ENCODE results near the gene PLEKHG4B. TPM values are rescaled to one million over a fixed set of nuclear protein-coding genes. Genes with fewer than 3 reads are reported as not detected.

The PLEKHG4B gene
- polyA plus RNA-seq, 1 donor (not counting 4 experiments of a cell fraction or from before 2014, with no cell fraction given): not detected

DNA sequence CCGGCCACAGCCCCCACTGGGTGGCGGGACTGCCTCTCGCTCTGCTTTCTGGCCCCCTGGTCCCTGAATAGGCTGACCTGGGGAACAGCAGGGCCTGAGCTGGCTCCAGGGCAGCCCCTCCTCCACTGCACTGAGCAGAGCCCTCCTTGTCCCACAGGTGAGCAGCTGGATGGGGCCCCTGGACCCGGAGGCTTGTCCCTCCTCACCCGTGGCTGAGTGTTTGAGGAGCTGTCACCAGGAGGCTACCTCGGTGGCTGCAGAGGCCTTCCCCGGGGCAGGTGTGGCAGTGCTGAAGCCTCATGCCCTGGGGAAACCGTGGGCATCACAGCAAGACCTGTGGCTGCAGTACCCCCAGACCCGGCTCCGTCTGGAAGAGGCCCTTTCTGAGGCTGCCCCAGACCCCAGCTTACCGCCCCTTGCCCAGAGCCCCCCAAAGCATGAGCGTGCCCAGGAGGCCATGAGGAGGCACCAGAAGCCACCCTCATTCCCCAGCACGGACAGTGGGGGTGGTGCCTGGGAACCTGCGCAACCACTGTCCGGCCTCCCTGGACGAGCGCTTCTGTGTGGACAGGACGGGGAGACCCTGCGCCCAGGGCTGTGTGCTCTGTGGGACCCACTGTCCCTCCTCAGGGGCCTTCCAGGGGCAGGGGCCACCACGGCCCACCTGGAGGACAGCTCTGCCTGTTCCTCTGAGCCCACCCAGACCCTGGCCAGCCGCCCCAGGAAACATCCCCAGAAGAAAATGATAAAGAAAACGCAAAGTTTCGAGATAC is 70.8 kb downstream of the PLEKHG4B start:
- DNase-seq (ENCODE audit: low read depth, low spot score) (no peak), FAIRE-seq (no peak)
- no peaks in the 10 kb centered on the region for H3K9me1 ChIP-seq (ENCODE audit: control insufficient read depth, extremely low read depth, insufficient read depth, low read length)
- H4K20me1 ChIP-seq (ENCODE audit: control insufficient read depth, extremely low read depth, insufficient read depth, low read length): no peaks in the 10 kb centered on the region
- no peaks in the 10 kb centered on the region for H3K27me3 ChIP-seq (ENCODE audit: control insufficient read depth, extremely low read depth, insufficient read depth, low read length)
- no peaks in the 10 kb centered on the region for H3K9me3 ChIP-seq (ENCODE audit: control insufficient read depth, low read depth, low read length)
- H3K79me2 ChIP-seq (ENCODE audit: control insufficient read depth, insufficient read depth, low read length): no peaks in the 10 kb centered on the region
- H3K9ac ChIP-seq (ENCODE audit: control insufficient read depth, extremely low read depth, insufficient read depth, low read length): no peak overlapping the region
- no peak overlapping the region for H3K27ac ChIP-seq (ENCODE audit: control insufficient read depth, insufficient read depth, low read length)
- TF ChIP-seq EZH2 (IDR thresholded peaks at IDR 0.05; ENCODE audit: low read length): no peak
- TF ChIP-seq, protein P1, sequence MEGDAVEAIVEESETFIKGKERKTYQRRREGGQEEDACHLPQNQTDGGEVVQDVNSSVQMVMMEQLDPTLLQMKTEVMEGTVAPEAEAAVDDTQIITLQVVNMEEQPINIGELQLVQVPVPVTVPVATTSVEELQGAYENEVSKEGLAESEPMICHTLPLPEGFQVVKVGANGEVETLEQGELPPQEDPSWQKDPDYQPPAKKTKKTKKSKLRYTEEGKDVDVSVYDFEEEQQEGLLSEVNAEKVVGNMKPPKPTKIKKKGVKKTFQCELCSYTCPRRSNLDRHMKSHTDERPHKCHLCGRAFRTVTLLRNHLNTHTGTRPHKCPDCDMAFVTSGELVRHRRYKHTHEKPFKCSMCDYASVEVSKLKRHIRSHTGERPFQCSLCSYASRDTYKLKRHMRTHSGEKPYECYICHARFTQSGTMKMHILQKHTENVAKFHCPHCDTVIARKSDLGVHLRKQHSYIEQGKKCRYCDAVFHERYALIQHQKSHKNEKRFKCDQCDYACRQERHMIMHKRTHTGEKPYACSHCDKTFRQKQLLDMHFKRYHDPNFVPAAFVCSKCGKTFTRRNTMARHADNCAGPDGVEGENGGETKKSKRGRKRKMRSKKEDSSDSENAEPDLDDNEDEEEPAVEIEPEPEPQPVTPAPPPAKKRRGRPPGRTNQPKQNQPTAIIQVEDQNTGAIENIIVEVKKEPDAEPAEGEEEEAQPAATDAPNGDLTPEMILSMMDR (optimal IDR thresholded peaks at IDR 0.05 in 1 of 3, IDR thresholded peaks at IDR 0.05 in 1 of 3, conservative IDR thresholded peaks at IDR 0.05 in 1 of 3; ENCODE audit: extremely low read depth in 1 of 3, insufficient read depth in 2 of 3, low read length in 3 of 3): no peak
- no peak overlapping the region for H2AFZ ChIP-seq (ENCODE audit: control insufficient read depth, low read length)
- dilution Hi-C loops (cut with MboI; ENCODE audit: extremely low pct_ligation_motif_present, low sequenced_read_pairs): no loop called here
- no peaks in the 10 kb centered on the region for H3K36me3 ChIP-seq (ENCODE audit: control insufficient read depth in 2 of 2, extremely low read depth in 1 of 2, insufficient read depth in 2 of 2, low read length in 2 of 2)
- no peak overlapping the region for H3K4me3 ChIP-seq (ENCODE audit: control insufficient read depth in 2 of 3, extremely low read depth in 1 of 3, insufficient read depth in 2 of 3, low read depth in 1 of 3, low read length in 3 of 3)
- H3K4me2 ChIP-seq (ENCODE audit: control insufficient read depth, extremely low read depth, insufficient read depth, low read depth, low read length): no peak overlapping the region
- no peaks in the 10 kb centered on the region for H3K4me1 ChIP-seq (ENCODE audit: control insufficient read depth, extremely low read depth, insufficient read depth, low read length)

DNA sequence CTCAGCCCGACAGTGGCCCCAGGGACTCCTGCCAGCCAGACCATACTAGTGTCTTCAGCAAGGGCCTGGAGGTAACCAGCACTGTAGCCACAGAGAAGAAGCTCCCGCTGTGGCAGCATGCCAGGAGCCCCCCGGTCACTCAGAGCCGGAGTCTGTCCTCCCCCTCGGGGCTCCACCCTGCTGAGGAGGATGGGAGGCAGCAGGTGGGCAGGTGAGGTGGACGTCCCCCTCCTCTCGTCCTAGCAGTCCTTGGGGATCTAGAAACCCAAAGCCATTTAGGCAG is 71.3 kb downstream of the PLEKHG4B start:
- TF ChIP-seq, protein P1 (optimal IDR thresholded peaks at IDR 0.05 in 1 of 3, IDR thresholded peaks at IDR 0.05 in 1 of 3, conservative IDR thresholded peaks at IDR 0.05 in 1 of 3; ENCODE audit: extremely low read depth in 1 of 3, insufficient read depth in 2 of 3, low read length in 3 of 3): no peak
- TF ChIP-seq EZH2 (IDR thresholded peaks at IDR 0.05; ENCODE audit: low read length): no peak
- no peak overlapping the region for H3K9ac ChIP-seq (ENCODE audit: control insufficient read depth, extremely low read depth, insufficient read depth, low read length)
- H3K79me2 ChIP-seq (ENCODE audit: control insufficient read depth, insufficient read depth, low read length): no peaks in the 10 kb centered on the region
- no peak for FAIRE-seq
- no peak for DNase-seq (ENCODE audit: low read depth, low spot score)
- no peaks in the 10 kb centered on the region for H3K27me3 ChIP-seq (ENCODE audit: control insufficient read depth, extremely low read depth, insufficient read depth, low read length)
- no peaks in the 10 kb centered on the region for H3K4me1 ChIP-seq (ENCODE audit: control insufficient read depth, extremely low read depth, insufficient read depth, low read length)
- H3K27ac ChIP-seq (ENCODE audit: control insufficient read depth, insufficient read depth, low read length): no peak overlapping the region
- no peaks in the 10 kb centered on the region for H3K9me3 ChIP-seq (ENCODE audit: control insufficient read depth, low read depth, low read length)
- H3K4me2 ChIP-seq (ENCODE audit: control insufficient read depth, extremely low read depth, insufficient read depth, low read depth, low read length): no peak overlapping the region
- no peaks in the 10 kb centered on the region for H4K20me1 ChIP-seq (ENCODE audit: control insufficient read depth, extremely low read depth, insufficient read depth, low read length)
- no peak overlapping the region for H2AFZ ChIP-seq (ENCODE audit: control insufficient read depth, low read length)
- no peaks in the 10 kb centered on the region for H3K9me1 ChIP-seq (ENCODE audit: control insufficient read depth, extremely low read depth, insufficient read depth, low read length)
- no peak overlapping the region for H3K4me3 ChIP-seq (ENCODE audit: control insufficient read depth in 2 of 3, extremely low read depth in 1 of 3, insufficient read depth in 2 of 3, low read depth in 1 of 3, low read length in 3 of 3)
- no peaks in the 10 kb centered on the region for H3K36me3 ChIP-seq (ENCODE audit: control insufficient read depth in 2 of 2, extremely low read depth in 1 of 2, insufficient read depth in 2 of 2, low read length in 2 of 2)
- dilution Hi-C loops (cut with MboI; ENCODE audit: extremely low pct_ligation_motif_present, low sequenced_read_pairs): no loop called here

All from keratinocyte (primary cell).